ENCODE data around the gene MINK1. TPM values are rescaled to one million over a fixed set of nuclear protein-coding genes. Genes with fewer than 3 reads are reported as not detected.
"Not testable (repeated sequence)": the region's sequence is repeated elsewhere in the genome, so short reads cannot be mapped to it uniquely, and the experiment has no call there.

The MINK1 gene
- total RNA-seq, 4 donors from 2014 or later = 128 to 406 (median 181) TPM

- H3K36me3 ChIP-seq = no peaks in the 10 kb centered on the region
- intact Hi-C loops (cut with DNase I; ENCODE audit: low total_unique reads) = no loop called here
- H3K9me3 ChIP-seq = no peaks in the 10 kb centered on the region
- H3K27me3 ChIP-seq = no peaks in the 10 kb centered on the region
- no peak overlapping the region for H3K4me3 ChIP-seq
- no peaks in the 10 kb centered on the region for H3K4me1 ChIP-seq
- no peak overlapping the region for H3K27ac ChIP-seq
- 77 to 85% methylated on average over 8 of the region's 8 CpGs for WGBS, 2 donors (ENCODE audit: low coverage in 1 of 2)
- DNase-seq = no peak
- TF ChIP-seq POLR2A (IDR thresholded peaks at IDR 0.05) (no peak), EP300 (IDR thresholded peaks at IDR 0.05; ENCODE audit: low read depth) (no peak), POLR2AphosphoS5 (IDR thresholded peaks at IDR 0.05) (no peak), CTCF (IDR thresholded peaks at IDR 0.05) (no peak)
- in situ Hi-C loops (cut with MboI; ENCODE audit: low pct_ligation_motif_present in 1 of 4, low pct_unique_long_range_greater_than_20kb in 1 of 4, low sequenced_read_pairs in 3 of 4) = loop anchor here in 3 of 4 donors (10.0 to 25.0 kb wide), 3 partner anchors 55 to 145 kb away; no protein-coding TSS in a partner anchor
Measured at GRCh38 chr17:4919511-4920047, 86.4 kb downstream of the MINK1 start.

- H3K4me3 ChIP-seq = no peak overlapping the region
- H3K27me3 ChIP-seq = no peaks in the 10 kb centered on the region
- intact Hi-C loops (cut with DNase I; ENCODE audit: low total_unique reads) = no loop called here
- DNase-seq = no peak
- in situ Hi-C loops (cut with MboI; ENCODE audit: low pct_ligation_motif_present in 1 of 4, low pct_unique_long_range_greater_than_20kb in 1 of 4, low sequenced_read_pairs in 3 of 4) = loop anchor here in 2 of 4 donors (25.0 kb wide), 1 partner anchor 142 kb away; no protein-coding TSS in a partner anchor
- no peaks in the 10 kb centered on the region for H3K9me3 ChIP-seq
- H3K4me1 ChIP-seq = no peaks in the 10 kb centered on the region
- no peaks in the 10 kb centered on the region for H3K36me3 ChIP-seq
- no peak overlapping the region for H3K27ac ChIP-seq
- WGBS, 2 donors (ENCODE audit: low coverage in 1 of 2) = 82 to 87% methylated on average over 3 to 10 of the region's 10 CpGs
- TF ChIP-seq CTCF (IDR thresholded peaks at IDR 0.05) (no peak), POLR2AphosphoS5 (IDR thresholded peaks at IDR 0.05) (no peak), EP300 (IDR thresholded peaks at IDR 0.05; ENCODE audit: low read depth) (no peak)
Measured at GRCh38 chr17:4920351-4921048, 87.4 kb downstream of the MINK1 start.

- no peaks in the 10 kb centered on the region for H3K27me3 ChIP-seq
- intact Hi-C loops (cut with DNase I; ENCODE audit: low total_unique reads) = no loop called here
Measured at GRCh38 chr17:4921320-4921719, 88.2 kb downstream of the MINK1 start.

GRCh38 chr17:4926577-4927335, 93.6 kb downstream of the MINK1 start:
- H3K27ac ChIP-seq; intact Hi-C loops (cut with DNase I; ENCODE audit: low total_unique reads); H3K27me3 ChIP-seq; H3K9me3 ChIP-seq; H3K4me1 ChIP-seq; H3K4me3 ChIP-seq; H3K36me3 ChIP-seq; DNase-seq; in situ Hi-C loops (cut with MboI; ENCODE audit: low pct_ligation_motif_present in 1 of 4, low pct_unique_long_range_greater_than_20kb in 1 of 4, low sequenced_read_pairs in 3 of 4): not testable (repeated sequence)
- 83 to 85% methylated on average over 6 to 24 of the region's 24 CpGs for WGBS, 2 donors (ENCODE audit: low coverage in 1 of 2)

More at GRCh38 chr17:4921320-4921719, 88.2 kb downstream of the MINK1 start:
- Histone ChIP-seq H3K4me3 (no peak overlapping the region), H3K27ac (no peak overlapping the region), H3K9me3 (no peaks in the 10 kb centered on the region), H3K36me3 (no peaks in the 10 kb centered on the region), H3K4me1 (no peaks in the 10 kb centered on the region)
- in situ Hi-C loops (cut with MboI; ENCODE audit: low pct_ligation_motif_present in 1 of 4, low pct_unique_long_range_greater_than_20kb in 1 of 4, low sequenced_read_pairs in 3 of 4) = loop anchor here in 2 of 4 donors (25.0 kb wide), 1 partner anchor 141 kb away; no protein-coding TSS in a partner anchor
- no peak for DNase-seq
- no peak for TF ChIP-seq EP300 (IDR thresholded peaks at IDR 0.05; ENCODE audit: low read depth)
- TF ChIP-seq CTCF (IDR thresholded peaks at IDR 0.05) = no peak
- TF ChIP-seq POLR2AphosphoS5 (IDR thresholded peaks at IDR 0.05) = no peak
- no peak for TF ChIP-seq POLR2A (IDR thresholded peaks at IDR 0.05)
- 96% methylated on average over 4 of the region's 4 CpGs; no CpG with 5 or more reads in 1 of the 2 donors for WGBS, 2 donors (ENCODE audit: low coverage in 1 of 2)

Data from transverse colon (tissue), 4 donors.